ENCODE data around the gene CACNA2D3. TPM values are rescaled to one million over a fixed set of nuclear protein-coding genes. Genes with fewer than 3 reads are reported as not detected.

Gene CACNA2D3
- total RNA-seq, 2 donors from 2014 or later: 1.1 to 5.9 TPM

- WGBS: under 1% methylated on average over 100 of the region's 107 CpGs
- intact Hi-C loops (cut with DNase I): loop anchor here (5.0 to 10.0 kb wide), 4 partner anchors 34 to 1363 kb away; partner anchors contain the start of gene WNT5A
- Histone ChIP-seq H3K27me3 (replicated peaks; ENCODE audit: insufficient read depth) (peaks cover 13% of the 10 kb centered on the region), H3K36me3 (no peaks in the 10 kb centered on the region), H3K27ac (no peak overlapping the region), H3K9me3 (no peaks in the 10 kb centered on the region), H3K4me3 (peak overlapping the region; percentile 37 to 45), H3K4me1 (replicated peaks) (peaks cover 7% of the 10 kb centered on the region)
- TF ChIP-seq POLR2AphosphoS5 (IDR thresholded peaks at IDR 0.05): no peak
- TF ChIP-seq CTCF (IDR thresholded peaks at IDR 0.05): no peak
- TF ChIP-seq POLR2A (IDR thresholded peaks at IDR 0.05): no peak
- DNase-seq (ENCODE audit: low spot score): no peak
Measured at GRCh38 chr3:54121414-54122323, 683 bp upstream of the CACNA2D3 start.

GRCh38 chr3:54123003-54123775, 837 bp downstream of the CACNA2D3 start:
- intact Hi-C loops (cut with DNase I): loop anchor here (5.0 to 10.0 kb wide), 4 partner anchors 36 to 1362 kb away; partner anchors contain the start of gene WNT5A

GRCh38 chr3:54123776-54124196, 1.4 kb downstream of the CACNA2D3 start:
- no peak overlapping the region for H3K27ac ChIP-seq
- peaks cover 7% of the 10 kb centered on the region for H3K4me1 ChIP-seq (replicated peaks)
- intact Hi-C loops (cut with DNase I): loop anchor here (5.0 to 10.0 kb wide), 4 partner anchors 36 to 1361 kb away; partner anchors contain the start of gene WNT5A
- H3K36me3 ChIP-seq: no peaks in the 10 kb centered on the region
- TF ChIP-seq CTCF (IDR thresholded peaks at IDR 0.05) (no peak), POLR2AphosphoS5 (IDR thresholded peaks at IDR 0.05) (no peak), POLR2A (IDR thresholded peaks at IDR 0.05) (no peak)
- no peaks in the 10 kb centered on the region for H3K9me3 ChIP-seq
- DNase-seq (ENCODE audit: low spot score): no peak
- peaks cover 13% of the 10 kb centered on the region for H3K27me3 ChIP-seq (replicated peaks; ENCODE audit: insufficient read depth)
- H3K4me3 ChIP-seq: peak overlapping the region in 1 of 2 donors; percentile 37
- 13% methylated on average over 10 of the region's 10 CpGs for WGBS

More at GRCh38 chr3:54123003-54123775, 837 bp downstream of the CACNA2D3 start:
- Histone ChIP-seq H3K27ac (peak overlapping the region in 1 of 2 donors; percentile 25), H3K36me3 (no peaks in the 10 kb centered on the region), H3K4me3 (peak overlapping the region; percentile 37 to 45), H3K27me3 (replicated peaks; ENCODE audit: insufficient read depth) (peaks cover 13% of the 10 kb centered on the region), H3K4me1 (replicated peaks) (peaks cover 7% of the 10 kb centered on the region), H3K9me3 (no peaks in the 10 kb centered on the region)
- TF ChIP-seq POLR2A (IDR thresholded peaks at IDR 0.05): no peak
- no peak for TF ChIP-seq POLR2AphosphoS5 (IDR thresholded peaks at IDR 0.05)
- no peak for TF ChIP-seq CTCF (IDR thresholded peaks at IDR 0.05)
- under 1% methylated on average over 32 of the region's 32 CpGs for WGBS
- no peak for DNase-seq (ENCODE audit: low spot score)

- TF ChIP-seq POLR2AphosphoS5 (IDR thresholded peaks at IDR 0.05) (no peak), POLR2A (IDR thresholded peaks at IDR 0.05) (no peak), CTCF (IDR thresholded peaks at IDR 0.05) (no peak)
- Histone ChIP-seq H3K4me3 (no peak overlapping the region), H3K27ac (no peak overlapping the region), H3K27me3 (replicated peaks; ENCODE audit: insufficient read depth) (peaks cover 13% of the 10 kb centered on the region), H3K9me3 (no peaks in the 10 kb centered on the region), H3K4me1 (replicated peaks) (peaks cover 7% of the 10 kb centered on the region), H3K36me3 (no peaks in the 10 kb centered on the region)
- no peak for DNase-seq (ENCODE audit: low spot score)
- 52% methylated on average over 4 of the region's 4 CpGs for WGBS
- intact Hi-C loops (cut with DNase I): loop anchor here (10.0 kb wide), 2 partner anchors 180 to 1360 kb away; partner anchors contain the start of gene WNT5A
Measured at GRCh38 chr3:54125300-54125699, 2.9 kb downstream of the CACNA2D3 start.
